GM19372 (cell line): ENCODE measurements around the gene PLXNC1.

Experiments
- ATAC-seq: cut with Tn5 transposase; IDR thresholded peaks from one replicate; pipeline ENCODE4 v1.9.1; 2021; ENCODE audit warnings: mild to moderate bottlenecking, low read depth, moderate library complexity; ENCODE audit not compliant: unreplicated experiment

The PLXNC1 gene

GRCh38 chr12:94157181-94157580 is 8.8 kb downstream of the PLXNC1 start:
- no peak for ATAC-seq

- ATAC-seq, result peak; percentile 65
Observed at GRCh38 chr12:94157981-94158411, 9.6 kb downstream of the PLXNC1 start.

GRCh38 chr12:94158666-94159065 is 10.3 kb downstream of the PLXNC1 start:
- ATAC-seq, result no peak

- no peak for ATAC-seq
Observed at GRCh38 chr12:94162108-94162507, 13.7 kb downstream of the PLXNC1 start.

DNA sequence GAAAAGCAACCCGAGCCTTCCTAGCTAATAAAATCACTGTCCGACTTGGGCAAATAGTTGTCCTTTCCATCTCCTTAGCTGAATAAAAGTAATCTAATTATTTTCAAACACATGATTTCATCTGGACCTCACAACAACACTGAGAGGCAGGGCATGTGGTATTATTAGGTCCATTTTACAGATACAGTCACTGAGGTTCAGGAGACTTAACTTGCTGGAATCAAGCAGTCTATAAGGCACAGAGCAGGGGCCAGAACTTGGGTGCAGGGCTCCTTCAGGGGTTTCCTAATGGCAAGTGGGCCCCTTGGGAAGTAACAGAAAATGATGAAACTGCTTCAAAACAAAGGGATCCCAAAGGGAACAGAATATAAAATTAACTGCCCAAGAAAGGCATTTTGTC is 15.5 kb downstream of the PLXNC1 start:
- no peak for ATAC-seq

DNA sequence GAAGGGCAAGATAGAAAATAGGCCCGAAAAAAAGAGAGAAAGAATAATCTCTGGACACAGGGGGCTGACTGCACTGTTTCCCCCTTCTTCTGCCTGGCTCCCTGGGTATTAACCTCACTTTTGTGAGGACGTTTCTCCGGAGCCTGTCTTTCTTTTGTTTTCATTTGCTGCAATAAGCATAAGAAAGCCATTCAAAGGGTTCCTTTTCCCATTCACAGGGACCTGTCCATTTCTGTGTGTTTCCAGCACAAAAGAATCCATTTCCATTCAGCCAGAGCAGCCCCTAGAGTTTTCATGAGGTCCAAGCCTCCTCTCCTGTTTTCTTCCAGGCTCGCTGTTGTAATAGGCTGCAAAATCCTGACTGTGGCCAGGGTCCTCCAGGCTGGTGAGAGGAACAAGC is 16.8 kb downstream of the PLXNC1 start:
- ATAC-seq, result no peak

DNA sequence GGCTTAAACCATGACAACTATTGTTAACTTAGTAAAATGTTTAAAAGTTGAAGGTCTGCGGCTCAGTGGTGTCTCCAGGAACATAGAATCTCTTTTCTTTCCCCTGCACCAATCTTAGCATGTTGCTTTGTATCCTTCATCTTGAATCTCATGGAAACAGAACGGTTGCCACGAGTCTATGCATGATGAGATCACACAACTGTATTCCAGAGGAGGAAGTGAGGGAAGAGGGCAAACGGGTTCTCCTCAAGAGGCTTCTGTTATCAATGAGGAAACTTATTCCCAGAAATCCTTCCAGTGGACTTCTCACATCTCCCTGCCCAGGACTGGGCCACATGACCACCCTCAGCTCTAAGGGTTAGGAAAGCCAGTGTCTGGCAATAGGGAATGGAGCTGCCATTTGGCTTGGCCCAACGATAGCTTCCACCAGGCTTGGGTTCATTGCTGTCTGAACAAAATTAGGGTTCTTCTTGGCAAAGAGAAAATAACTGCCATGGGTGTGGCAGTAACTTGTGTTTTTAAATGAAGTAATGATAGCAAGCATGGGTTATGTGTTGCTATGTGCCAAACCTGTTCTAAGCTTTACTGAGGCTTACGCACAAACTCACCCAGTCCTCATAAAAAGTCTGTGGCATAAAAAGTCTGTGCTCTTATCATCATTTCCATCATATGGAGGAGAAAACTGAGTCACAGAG is 17.4 kb downstream of the PLXNC1 start:
- no peak for ATAC-seq

- no peak for ATAC-seq
Observed at GRCh38 chr12:94167071-94167755, 18.8 kb downstream of the PLXNC1 start.

DNA sequence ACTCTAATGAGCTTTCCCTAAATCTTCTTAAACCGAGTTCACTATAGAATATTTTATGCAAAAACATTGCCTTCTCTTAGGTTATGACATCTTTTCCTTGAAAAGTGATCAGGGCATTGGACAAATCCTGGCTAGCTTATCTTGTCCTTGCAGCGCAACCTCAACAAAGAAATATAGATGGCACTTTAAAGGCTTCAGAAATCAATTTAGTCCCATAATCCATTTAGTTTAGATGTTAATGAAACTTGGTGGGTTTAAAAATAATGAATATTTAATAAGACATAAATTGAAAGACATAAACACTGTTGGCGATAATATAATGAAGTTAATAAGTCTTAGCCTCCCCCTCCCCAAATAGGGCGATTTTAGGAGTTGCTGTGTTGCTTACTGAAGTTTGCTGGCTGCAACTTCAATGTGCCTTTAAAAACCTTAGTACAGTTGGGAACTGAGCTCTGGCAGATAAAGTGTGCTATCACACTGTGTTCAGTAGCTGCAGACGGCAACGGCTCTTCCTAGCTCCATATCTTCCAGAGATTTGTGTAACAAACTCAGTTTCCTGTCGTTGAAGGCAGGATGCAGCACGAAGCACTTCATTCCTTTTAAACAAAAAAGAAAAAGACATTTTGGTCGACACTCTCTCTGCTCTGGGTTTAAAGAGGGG is 19.5 kb downstream of the PLXNC1 start:
- no peak for ATAC-seq

DNA sequence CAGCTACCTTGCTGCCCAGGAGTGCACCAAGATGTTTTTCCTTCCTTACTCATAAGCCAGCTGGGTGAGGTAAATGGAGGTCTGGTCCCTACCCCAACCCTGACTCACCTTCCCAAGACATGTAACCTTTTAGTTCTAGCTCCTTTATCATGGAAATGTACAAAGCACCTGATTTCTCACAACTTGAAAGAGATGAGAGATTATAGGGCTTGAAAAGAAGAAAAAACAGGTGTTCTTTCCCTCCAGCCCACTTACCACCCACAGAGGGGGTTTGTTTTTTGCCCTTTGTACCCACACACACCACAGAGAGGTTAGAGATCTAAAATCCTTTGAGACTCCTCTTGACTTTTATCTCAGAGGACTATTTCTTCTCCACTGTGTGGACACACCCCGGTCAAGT is 21.1 kb downstream of the PLXNC1 start:
- ATAC-seq, result no peak

DNA sequence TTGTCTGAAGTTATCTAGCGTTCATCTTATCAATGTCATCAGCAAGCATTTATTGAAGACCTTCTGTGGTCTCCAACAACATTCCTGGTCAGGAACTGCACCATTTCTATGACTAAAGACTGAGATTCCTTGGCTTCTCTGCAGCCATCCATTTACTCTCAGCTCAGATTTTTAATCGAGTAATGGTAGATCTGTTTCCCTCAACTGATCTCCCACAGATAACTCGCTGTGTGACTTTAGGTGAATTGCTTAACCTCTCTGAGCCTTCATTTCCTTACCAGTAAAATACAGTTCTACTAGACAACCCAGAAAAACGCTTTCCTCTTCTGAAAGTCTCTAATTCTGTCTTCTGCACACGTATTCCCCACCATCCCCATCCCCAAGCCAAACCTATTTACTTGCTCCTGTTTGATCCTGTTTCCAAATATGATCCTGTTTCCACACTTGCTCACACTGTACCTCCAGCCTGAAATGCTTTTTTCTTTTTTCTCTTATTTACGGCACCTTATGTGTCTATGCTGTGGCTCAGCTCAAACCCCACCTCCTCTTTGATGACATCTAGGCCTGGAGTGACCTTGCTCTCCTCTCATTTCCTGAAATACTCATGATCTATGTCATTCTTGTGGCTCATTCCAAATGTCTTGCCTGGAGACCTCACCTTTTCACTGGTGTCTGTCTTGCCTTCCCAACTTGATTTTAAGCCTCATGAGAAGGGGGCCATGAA is 21.8 kb downstream of the PLXNC1 start:
- no peak for ATAC-seq

DNA sequence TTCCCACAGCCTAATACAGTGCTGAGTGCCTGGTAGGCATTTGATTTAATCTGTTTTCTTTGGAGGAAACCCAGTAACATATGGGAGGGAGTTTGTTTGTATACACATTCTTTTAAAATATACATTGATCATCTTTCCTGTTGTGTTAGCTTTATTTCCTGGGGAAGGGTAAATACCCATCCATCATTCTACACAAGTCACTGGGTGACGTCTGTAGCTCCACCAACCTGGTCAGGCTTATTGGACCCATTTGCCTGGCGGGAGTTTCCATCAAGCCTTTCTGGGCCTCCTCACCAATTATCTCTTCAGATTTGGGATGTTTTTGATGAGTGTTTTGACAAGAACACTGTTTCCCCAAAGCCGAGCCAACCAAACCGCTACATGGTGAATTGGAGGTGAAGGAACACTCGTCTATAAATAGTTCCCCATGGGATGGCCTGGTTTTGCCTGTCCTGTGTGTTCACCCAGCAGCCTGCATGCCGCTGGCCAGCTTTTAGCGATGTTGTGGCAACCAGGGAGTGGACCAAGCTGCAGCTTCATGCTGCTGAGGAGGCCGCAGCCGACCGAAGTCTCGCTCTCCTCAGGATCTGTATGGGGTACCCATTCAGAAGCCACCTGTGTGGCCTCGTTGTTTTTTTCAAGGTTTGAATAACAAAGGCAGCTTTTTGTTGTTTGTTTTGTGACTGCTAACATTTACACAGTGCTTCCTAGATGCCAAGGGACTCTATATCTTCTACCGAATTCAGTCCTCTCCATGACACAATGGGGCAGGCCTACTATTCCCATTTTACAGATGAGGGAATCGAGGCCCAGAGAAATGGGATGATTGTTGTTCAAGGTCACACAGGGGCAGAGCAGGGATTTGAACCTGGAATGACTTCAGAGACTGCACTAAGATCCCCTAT is 22.6 kb downstream of the PLXNC1 start:
- ATAC-seq, result no peak

DNA sequence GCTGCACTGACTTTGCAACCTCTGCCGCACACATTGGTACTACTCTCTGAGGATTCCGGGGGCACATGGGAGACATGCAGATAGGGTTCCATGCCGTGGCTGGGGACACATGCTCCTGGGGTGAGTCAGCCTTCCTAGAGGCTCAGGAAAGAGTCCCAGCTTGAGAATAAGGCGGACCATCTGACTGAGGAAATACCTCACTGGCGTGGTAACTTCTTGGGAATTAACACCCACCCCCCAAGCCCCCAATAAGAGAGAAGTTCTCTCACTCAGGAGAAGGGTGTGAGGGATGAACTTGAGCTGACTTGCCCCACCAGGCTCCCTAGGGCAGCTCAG is 23.2 kb downstream of the PLXNC1 start:
- no peak for ATAC-seq

GRCh38 chr12:94172031-94172430 is 23.7 kb downstream of the PLXNC1 start:
- no peak for ATAC-seq

DNA sequence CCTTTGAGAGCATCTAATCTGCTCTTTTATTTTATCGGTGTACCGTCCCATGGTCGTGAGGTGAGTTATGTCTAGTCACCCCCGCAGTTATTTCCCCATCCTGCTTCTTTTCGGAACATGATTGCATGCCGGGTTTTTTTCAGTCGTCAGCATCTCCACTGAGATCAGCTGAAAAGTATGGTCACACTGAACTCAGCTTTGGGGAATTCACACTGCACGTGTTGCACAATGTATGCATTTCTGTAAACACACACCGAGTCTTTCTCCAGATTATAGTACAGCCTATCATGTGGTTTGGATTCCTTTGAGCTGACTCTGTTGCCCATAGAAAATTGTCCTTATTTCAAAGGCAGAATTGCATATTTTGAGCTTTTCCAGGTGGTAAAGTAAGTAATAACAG is 24.6 kb downstream of the PLXNC1 start:
- no peak for ATAC-seq

DNA sequence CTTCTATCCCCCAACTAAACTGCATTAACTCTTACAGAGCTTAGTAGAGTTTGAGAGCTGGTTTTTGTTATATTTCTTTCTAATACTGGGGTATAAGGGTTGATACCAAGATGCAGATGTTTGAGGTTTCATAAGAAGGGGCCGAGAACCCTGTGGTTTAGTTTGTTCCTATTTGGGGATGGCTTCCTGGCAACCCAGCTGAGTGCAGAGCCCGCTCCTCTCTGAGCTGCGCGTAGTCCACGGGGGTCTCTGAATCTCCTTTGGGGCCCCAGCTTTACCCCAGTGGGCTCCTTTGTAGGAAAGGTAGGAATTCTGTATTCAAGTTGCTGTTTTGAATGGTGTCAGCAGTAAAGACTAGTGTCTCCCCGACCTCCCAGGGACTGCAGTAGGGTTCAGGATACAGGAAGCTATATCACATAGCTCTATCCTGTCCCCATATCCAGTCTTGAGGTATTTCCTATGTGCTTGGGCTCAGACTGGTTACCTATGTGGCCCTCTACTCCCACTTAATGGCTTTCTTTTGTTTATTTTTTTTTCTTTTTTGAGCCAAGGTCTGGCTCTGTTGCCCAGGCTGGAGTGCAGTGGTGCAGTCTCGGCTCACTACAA is 25.4 kb downstream of the PLXNC1 start:
- peak; percentile 56 for ATAC-seq

DNA sequence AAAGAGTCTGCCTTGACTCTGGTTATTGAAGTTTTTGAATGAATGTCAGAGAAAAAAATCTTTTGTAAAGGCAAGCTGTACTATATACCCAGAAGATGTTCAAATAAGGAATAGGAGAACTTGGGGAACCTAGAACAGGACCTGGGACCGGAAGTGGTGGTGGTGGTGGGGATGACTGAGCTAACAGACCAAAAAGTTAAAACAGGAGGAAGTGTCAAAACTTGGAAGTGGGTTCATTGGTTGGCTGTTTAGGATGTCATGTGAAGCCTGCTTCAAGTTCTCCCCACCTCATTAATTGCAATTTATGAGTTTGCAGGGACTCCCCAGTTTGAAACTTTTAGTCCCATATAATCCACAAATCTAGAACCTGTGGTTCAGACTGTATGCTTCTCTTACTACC is 26.2 kb downstream of the PLXNC1 start:
- no peak for ATAC-seq

GRCh38 chr12:94175763-94176668 is 27.6 kb downstream of the PLXNC1 start:
- no peak for ATAC-seq

DNA sequence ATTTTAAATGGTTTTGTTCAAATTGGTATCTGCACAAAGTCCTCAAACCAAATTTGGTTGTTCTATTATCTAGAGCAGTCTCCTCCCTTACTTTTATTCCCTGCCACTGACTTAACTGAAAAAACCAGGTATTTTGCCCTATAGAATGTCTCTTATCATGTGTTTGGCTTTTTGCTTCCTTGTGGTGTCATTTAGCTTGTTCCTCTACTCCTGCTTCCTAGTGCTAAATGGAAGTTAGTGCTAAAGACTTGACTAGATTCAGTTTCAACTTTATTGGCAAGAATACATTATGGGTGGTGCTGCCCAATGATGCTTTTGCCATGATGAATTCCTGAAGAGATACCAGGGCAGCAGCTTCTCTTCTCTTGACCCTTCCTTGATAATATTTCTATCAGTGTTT is 29.7 kb downstream of the PLXNC1 start:
- no peak for ATAC-seq
